ENCODE results near the gene BBS9. TPM values are rescaled to one million over a fixed set of nuclear protein-coding genes. Genes with fewer than 3 reads are reported as not detected.

The BBS9 gene
- total RNA-seq, 4 donors from 2014 or later: 16.4 to 26.0 (median 21.4) TPM

GRCh38 chr7:33379891-33380525 lies 250.6 kb downstream of the BBS9 start:
- no peak overlapping the region for H3K4me3 ChIP-seq
- H3K27ac ChIP-seq: no peak overlapping the region
- H3K9me3 ChIP-seq: no peaks in the 10 kb centered on the region
- WGBS: 92% methylated on average over 4 of the region's 4 CpGs
- no peaks in the 10 kb centered on the region for H3K4me1 ChIP-seq
- H3K27me3 ChIP-seq: no peaks in the 10 kb centered on the region
- no peak for DNase-seq (ENCODE audit: low spot score in 2 of 2)
- TF ChIP-seq CTCF (IDR thresholded peaks at IDR 0.05) (no peak), EP300 (IDR thresholded peaks at IDR 0.05) (no peak), POLR2AphosphoS5 (IDR thresholded peaks at IDR 0.05) (no peak)
- H3K36me3 ChIP-seq: peaks cover 13% of the 10 kb centered on the region

DNA sequence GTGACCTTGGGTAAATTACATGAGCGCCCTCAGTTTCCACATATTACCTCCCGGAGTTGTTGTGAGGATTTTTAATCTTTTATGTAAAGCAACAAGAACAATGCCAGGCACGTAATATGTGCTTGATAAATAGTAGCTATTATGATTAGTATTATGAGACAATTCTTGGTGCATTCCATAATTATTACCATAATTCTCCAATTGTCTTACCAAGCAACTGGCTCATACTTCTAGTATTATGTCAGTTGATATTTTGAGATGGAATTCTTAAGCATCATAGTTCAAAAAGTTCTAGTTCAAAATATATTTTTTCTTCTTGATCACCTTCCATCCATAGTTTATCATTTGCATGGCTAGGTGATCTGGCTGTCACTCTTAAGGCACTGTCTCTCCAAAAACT lies 259.0 kb downstream of the BBS9 start:
- H3K4me3 ChIP-seq: no peak overlapping the region
- H3K36me3 ChIP-seq: peaks cover 7% of the 10 kb centered on the region
- no peak for TF ChIP-seq POLR2AphosphoS5 (IDR thresholded peaks at IDR 0.05)
- TF ChIP-seq POLR2A (IDR thresholded peaks at IDR 0.05): no peak
- no peak for TF ChIP-seq EP300 (IDR thresholded peaks at IDR 0.05)
- TF ChIP-seq CTCF (IDR thresholded peaks at IDR 0.05): no peak
- 86% methylated on average over 3 of the region's 3 CpGs for WGBS
- no peaks in the 10 kb centered on the region for H3K4me1 ChIP-seq
- no peaks in the 10 kb centered on the region for H3K27me3 ChIP-seq
- no peak overlapping the region for H3K27ac ChIP-seq
- DNase-seq (ENCODE audit: low spot score in 2 of 2): no peak
- H3K9me3 ChIP-seq: no peaks in the 10 kb centered on the region

DNA sequence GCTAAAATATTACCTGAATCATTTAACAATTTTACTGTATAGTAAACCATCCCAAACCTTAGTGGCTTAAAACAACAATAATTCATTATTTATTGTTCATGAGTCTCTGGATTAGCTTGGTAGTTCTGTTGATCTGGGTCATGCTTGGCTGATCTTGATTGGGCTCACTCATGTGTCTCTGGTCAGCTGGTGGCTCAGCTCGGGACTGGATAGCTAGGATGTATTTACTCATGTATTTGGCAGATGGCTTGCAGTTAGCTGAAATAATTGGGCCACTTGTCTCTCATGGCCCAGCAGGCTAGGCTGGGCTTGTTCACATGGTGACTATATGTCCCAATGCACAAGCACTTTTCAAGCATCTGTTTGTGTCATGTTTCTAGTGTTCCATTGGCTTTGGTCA lies 262.8 kb downstream of the BBS9 start:
- 100% methylated on average over 1 of the region's 1 CpG for WGBS
- Histone ChIP-seq H3K4me3 (no peak overlapping the region), H3K27me3 (no peaks in the 10 kb centered on the region), H3K27ac (no peak overlapping the region), H3K36me3 (peaks cover 3% of the 10 kb centered on the region), H3K4me1 (no peaks in the 10 kb centered on the region), H3K9me3 (peaks cover 6% of the 10 kb centered on the region)
- no peak for DNase-seq (ENCODE audit: low spot score in 2 of 2)
- TF ChIP-seq EP300 (IDR thresholded peaks at IDR 0.05): no peak

DNA sequence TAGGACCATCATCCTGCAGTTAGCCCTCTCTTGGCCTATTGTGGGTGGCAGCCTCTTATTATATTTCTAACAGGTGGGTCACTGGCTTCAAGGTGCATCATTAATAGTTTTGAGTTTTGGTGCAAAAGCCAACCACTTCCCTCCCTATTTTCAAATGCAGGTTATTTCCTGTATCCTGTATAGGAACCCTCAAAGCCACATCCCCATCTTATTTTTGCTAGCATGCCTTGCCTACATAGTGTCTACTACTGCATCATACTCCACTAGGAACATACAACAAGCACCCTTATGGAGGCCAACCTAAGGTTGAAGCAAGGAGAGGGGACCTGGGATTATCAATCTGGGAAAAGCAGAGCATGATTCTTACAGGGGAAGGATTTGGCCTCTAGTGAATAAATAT lies 264.4 kb downstream of the BBS9 start:
- no peak overlapping the region for H3K27ac ChIP-seq
- no peak for DNase-seq (ENCODE audit: low spot score in 2 of 2)
- H3K9me3 ChIP-seq: peaks cover 11% of the 10 kb centered on the region
- TF ChIP-seq POLR2A (IDR thresholded peaks at IDR 0.05) (no peak), EP300 (IDR thresholded peaks at IDR 0.05) (no peak), POLR2AphosphoS5 (IDR thresholded peaks at IDR 0.05) (no peak), CTCF (IDR thresholded peaks at IDR 0.05) (no peak)
- no peaks in the 10 kb centered on the region for H3K27me3 ChIP-seq
- H3K4me1 ChIP-seq: no peaks in the 10 kb centered on the region
- no peak overlapping the region for H3K4me3 ChIP-seq
- no peaks in the 10 kb centered on the region for H3K36me3 ChIP-seq

- Histone ChIP-seq H3K27ac (no peak overlapping the region), H3K9me3 (peaks cover 11% of the 10 kb centered on the region)
- TF ChIP-seq POLR2AphosphoS5 (IDR thresholded peaks at IDR 0.05) (no peak), POLR2A (IDR thresholded peaks at IDR 0.05) (no peak), CTCF (IDR thresholded peaks at IDR 0.05) (no peak), EP300 (IDR thresholded peaks at IDR 0.05) (no peak)
These were observed 266.0 kb downstream of the BBS9 start for GRCh38 chr7:33395340-33395739.

More at GRCh38 chr7:33395340-33395739, 266.0 kb downstream of the BBS9 start:
- no peak for DNase-seq (ENCODE audit: low spot score in 2 of 2)
- Histone ChIP-seq H3K4me1 (no peaks in the 10 kb centered on the region), H3K4me3 (no peak overlapping the region), H3K36me3 (no peaks in the 10 kb centered on the region), H3K27me3 (no peaks in the 10 kb centered on the region)

Measured in suprapubic skin (tissue), 4 donors.